Pancreas (tissue), 10 donors: Measurements from ENCODE around the gene SERBP1. TPM values are rescaled to one million over a fixed set of nuclear protein-coding genes. Genes with fewer than 3 reads are reported as not detected.

Source experiments
- ATAC-seq, 4 donors: fragments of 200-7000 bp; cut with Tn5 transposase; one replicate each; pipeline versions ENCODE4 v1.8.0 to v1.9.1; 2020; ENCODE audit warnings: mild to moderate bottlenecking in 4 of 4, moderate library complexity in 4 of 4
- DNase-seq, 6 donors: peaks; one replicate each; pipeline ENCODE4 v3.0.0-alpha.2; 2020
- FAIRE-seq: peaks from 2 replicates; lab custom pipeline; 2012; peaks lifted over from hg19 to GRCh38; lab: Jason Lieb, UNC
- H3K27ac ChIP-seq, 4 donors: fragments of 200-600 bp; sonication (generic); 1 replicate in 3 of 4; 2 replicates in 1 of 4; pipeline versions ENCODE4 v1.5.0 to v1.8.0; 2020
- H3K27me3 ChIP-seq, 4 donors: fragments of 200-600 bp; one replicate each; pipeline ENCODE4 v1.8.0; 2021
- H3K36me3 ChIP-seq, 3 donors: fragments of 200-600 bp; sonication (generic) in 1 of 3; one replicate each; pipeline versions ENCODE4 v1.5.0 to v1.8.0; 2020 to 2021
- H3K4me1 ChIP-seq, 3 donors: fragments of 200-600 bp; one replicate each; pipeline ENCODE4 v1.8.0; 2021
- H3K4me3 ChIP-seq, 4 donors: fragments of 200-600 bp; sonication (generic) in 2 of 4; one replicate each; pipeline versions ENCODE4 v1.5.0 to v1.8.0; 2020 to 2021
- H3K9me3 ChIP-seq, 4 donors: fragments of 200-600 bp; one replicate each; pipeline ENCODE4 v1.8.0; 2021
- WGBS, 2 donors: extraction: QIAGEN DNeasy Blood & Tissue Kit; methylation state at CpG; one replicate each; pipeline ENCODE4 v1.1.7; 2013; 5-methylcytosine and 5-hydroxymethylcytosine counted together
- intact Hi-C, 3 donors: fragments of 100-400 bp; cut with DNase I; formaldehyde crosslinking; loops; one replicate each; pipeline versions ENCODE4 v1.11.1 to v1.14.2; 2022
- polyA plus RNA-seq, 2 donors: library from polyadenylated mRNA; stranded (reverse); fragments of 200-250 nt; gene quantifications; one replicate each; pipeline ENCODE4 v1.2.3, GENCODE V29; 2013
- total RNA-seq, 6 donors: library from RNA; stranded (reverse); fragmentation: NEBNext Ultra II Directional in 4 of 6; extraction: Animal tissue kit (Norgen Biotek cat#: 25700) in 4 of 6; gene quantifications; one replicate each; pipeline versions ENCODE4 v1.2.1 to v1.2.4, GENCODE V29; 2021 to 2023
- TF ChIP-seq, protein P1 (sequence below), 4 donors: fragments of 200-600 bp; sonication (generic) in 3 of 4; IDR thresholded peaks; one replicate each; pipeline versions ENCODE4 v1.5.0 to v1.8.0; 2021; ENCODE audit warnings: antibody characterized with exemption in 4 of 4
- donor health status: healthy with polysubstance abuse.
- donor health status: DM: no; HTN: no; CAD: no; lungs with moderate emphysema.
- donor health status: DM: no; HTN: no; CAD: no.
- donor health status: control.
- donor health status: control.
- donor health status: Bipolar disorder and iron deficiency.
- donor health status: DM: yes; HTN: yes; CAD: no.
- donor health status: DM: no; HTN: no; CAD: no.
- donor health status: DM: no; HTN: no; CAD: no.
- donor health status: DM: yes; HTN: yes; CAD: no.

Gene SERBP1
- 100 to 1,000 TPM in 3 of 6 donors, 10 to 100 TPM in 3; 68.0 to 138 (median 101) TPM for total RNA-seq
- polyA plus RNA-seq, result 10 to 100 TPM; 38.8 to 62.9 TPM

DNA sequence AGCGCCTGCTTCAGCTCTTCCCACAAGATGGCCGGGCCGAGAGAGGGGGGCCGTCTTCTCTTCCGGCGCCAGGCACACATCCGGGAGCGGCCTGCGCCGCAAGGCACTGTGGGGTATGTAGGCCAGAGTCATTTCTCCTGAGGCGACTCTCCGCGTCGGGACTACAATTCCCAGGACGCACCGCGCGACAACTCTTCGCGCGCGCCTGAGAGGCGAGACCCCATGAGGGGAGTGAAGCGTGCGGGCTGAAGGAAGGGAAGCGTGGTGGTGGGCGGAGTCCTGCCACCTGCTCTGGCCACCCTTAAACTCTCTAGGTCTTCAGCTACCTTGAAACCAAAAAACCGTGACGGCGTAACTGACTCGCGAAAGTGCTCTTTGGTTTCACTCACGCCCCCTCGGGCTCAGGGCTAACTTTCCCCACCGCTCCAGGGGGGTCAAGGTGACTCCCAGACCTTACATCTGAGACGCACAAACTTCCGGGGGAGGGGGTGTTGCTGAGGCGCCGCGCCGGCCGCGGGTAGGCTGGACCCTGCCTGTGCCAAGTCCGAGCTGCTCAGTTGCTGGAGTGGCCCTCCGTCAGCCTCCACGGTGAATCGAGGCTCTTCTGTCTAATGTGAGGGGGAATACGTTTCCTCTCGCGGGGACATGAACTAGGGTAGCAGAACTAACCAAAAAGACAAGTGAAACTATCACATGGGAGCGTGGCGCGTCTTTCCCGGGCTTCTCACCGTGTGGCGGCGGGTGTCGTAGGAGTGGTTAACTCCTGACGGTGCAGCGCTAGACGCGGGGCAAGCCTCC is at the start of gene SERBP1:
SERBP1 (minus strand) TSS at position 45 of the 798 bp plus-strand sequence. CDS start 102 bp downstream, outside the sequence.
- WGBS, 2 donors, result 0% methylated on average over 61 to 62 of the region's 62 CpGs
- ATAC-seq, result peak; percentile 93 to 97 (median 94)
- Histone ChIP-seq H3K4me1 (peaks cover 2 to 18% (median 13%) of the 10 kb centered on the region in 3 donors), H3K27ac (peak within 1 kb of the TSS; percentile 90 to 95 (median 92)), H3K27me3 (no peaks in the 10 kb centered on the region), H3K36me3 (peaks cover 0 to 5% (median 4%) of the 10 kb centered on the region in 3 donors), H3K9me3 (no peaks in the 10 kb centered on the region), H3K4me3 (peak within 1 kb of the TSS; percentile 76 to 94 (median 86))
- no peak for FAIRE-seq
- TF ChIP-seq, protein P1, sequence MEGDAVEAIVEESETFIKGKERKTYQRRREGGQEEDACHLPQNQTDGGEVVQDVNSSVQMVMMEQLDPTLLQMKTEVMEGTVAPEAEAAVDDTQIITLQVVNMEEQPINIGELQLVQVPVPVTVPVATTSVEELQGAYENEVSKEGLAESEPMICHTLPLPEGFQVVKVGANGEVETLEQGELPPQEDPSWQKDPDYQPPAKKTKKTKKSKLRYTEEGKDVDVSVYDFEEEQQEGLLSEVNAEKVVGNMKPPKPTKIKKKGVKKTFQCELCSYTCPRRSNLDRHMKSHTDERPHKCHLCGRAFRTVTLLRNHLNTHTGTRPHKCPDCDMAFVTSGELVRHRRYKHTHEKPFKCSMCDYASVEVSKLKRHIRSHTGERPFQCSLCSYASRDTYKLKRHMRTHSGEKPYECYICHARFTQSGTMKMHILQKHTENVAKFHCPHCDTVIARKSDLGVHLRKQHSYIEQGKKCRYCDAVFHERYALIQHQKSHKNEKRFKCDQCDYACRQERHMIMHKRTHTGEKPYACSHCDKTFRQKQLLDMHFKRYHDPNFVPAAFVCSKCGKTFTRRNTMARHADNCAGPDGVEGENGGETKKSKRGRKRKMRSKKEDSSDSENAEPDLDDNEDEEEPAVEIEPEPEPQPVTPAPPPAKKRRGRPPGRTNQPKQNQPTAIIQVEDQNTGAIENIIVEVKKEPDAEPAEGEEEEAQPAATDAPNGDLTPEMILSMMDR (IDR thresholded peaks at IDR 0.05), result no peak
- intact Hi-C loops, result no loop called here
- DNase-seq, result peak; percentile 93 to 97 (median 96)

DNA sequence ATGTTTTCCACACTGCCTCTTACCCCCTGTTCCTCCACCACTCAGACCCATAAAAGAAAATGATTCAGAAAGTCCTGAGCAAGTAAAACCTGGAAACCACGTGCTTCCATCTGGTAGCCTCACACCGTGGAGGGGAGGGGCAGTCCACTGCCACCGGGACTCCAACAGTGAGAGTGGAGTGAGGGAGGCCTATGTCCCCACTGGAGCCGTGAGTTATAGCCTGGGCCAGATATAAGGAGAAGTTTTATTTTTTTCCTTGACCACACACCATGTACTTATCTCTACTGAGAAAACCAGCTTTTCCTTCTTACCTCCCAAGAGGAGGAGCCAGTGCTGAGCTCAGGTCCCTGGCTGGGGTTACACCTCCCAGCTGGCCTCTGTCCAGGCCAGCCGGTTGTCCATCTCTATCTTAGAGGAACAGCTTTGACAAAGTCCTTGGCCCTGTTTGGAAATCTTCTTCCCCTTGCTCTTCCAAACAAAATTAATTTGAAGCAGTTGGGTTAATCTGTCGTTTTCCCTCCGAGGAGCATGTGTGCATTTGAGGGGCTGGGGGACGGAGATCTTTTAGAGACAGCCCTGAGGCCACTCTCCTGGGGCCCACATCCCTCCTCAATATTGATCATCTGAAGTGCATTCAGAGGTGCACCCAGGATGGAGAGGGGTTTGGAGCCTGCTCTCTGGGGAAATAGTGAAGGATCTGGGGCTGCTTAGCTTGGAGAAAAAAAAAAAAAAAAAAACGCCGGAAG is 49.1 kb upstream of the SERBP1 start:
- WGBS, 2 donors, result 33 to 37% methylated on average over 10 of the region's 10 CpGs
- intact Hi-C loops, result no loop called here
- H3K27ac ChIP-seq, result peak overlapping the region in 1 of 4 donors; percentile 27

DNA sequence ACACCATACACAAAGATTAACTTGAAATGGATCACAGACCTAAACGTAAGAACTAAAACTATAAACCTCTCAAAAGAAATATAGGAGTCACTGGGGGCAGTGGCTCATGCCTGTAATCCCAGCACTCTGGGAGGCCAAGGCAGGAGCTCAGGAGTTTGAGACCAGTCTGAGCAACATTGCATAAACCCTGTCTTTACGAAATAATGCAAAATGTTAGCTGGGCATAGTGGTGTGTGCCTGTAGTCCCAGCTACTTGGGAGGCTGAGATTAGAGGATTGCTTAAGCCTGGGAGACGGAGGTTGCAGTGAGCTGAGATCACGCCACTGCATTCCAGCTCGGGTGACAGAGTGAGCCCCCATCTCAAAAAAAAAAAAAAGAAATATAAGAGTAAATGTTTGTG is 46.7 kb upstream of the SERBP1 start:
- 64 to 78% methylated on average over 5 of the region's 5 CpGs for WGBS, 2 donors
- no peak for DNase-seq
- no peaks in the 10 kb centered on the region for H3K27me3 ChIP-seq
- intact Hi-C loops, result no loop called here
- FAIRE-seq, result no peak
- H3K4me3 ChIP-seq, result no peak overlapping the region
- no peak overlapping the region for H3K27ac ChIP-seq
- no peaks in the 10 kb centered on the region for H3K36me3 ChIP-seq
- H3K9me3 ChIP-seq, result no peaks in the 10 kb centered on the region
- peaks cover 0 to 5% (median 4%) of the 10 kb centered on the region in 3 donors for H3K4me1 ChIP-seq
- ATAC-seq, result no peak
- TF ChIP-seq, protein P1 (IDR thresholded peaks at IDR 0.05), result no peak

More for the DNA sequence above, 49.1 kb upstream of the SERBP1 start:
- peak; percentile 49 to 70 (median 54) for DNase-seq
- no peaks in the 10 kb centered on the region for H3K27me3 ChIP-seq
- peak; percentile 93 to 97 (median 95) for ATAC-seq
- no peaks in the 10 kb centered on the region for H3K9me3 ChIP-seq
- TF ChIP-seq, protein P1 (IDR thresholded peaks at IDR 0.05), result no peak
- H3K4me1 ChIP-seq, result peaks cover 0 to 5% (median 4%) of the 10 kb centered on the region in 3 donors
- no peak for FAIRE-seq
- no peaks in the 10 kb centered on the region for H3K36me3 ChIP-seq
- H3K4me3 ChIP-seq, result peak overlapping the region in 1 of 4 donors; percentile 3

DNA sequence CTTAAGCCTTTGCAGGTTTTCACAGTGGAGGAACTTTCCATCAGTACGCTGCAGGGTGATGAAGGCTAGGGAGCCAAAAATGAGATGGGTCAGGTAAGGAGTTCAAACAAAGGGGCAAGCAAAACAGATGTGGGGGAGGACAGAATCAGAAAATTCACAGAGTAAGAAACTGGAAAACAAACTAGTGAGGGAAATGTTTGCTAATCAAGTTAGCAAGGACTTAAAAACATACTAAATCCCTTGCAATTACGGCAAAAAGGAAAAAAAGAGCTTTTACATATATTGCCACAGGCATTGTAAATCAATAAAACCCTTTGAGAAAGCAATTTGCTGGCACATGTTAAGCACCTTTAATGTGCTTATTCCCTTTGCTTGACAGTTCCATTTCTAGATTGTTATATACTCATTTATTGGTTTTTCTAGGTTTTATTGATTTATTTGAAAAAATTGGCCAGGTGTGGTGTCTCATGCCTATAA is 45.8 kb upstream of the SERBP1 start:
- no peak for ATAC-seq
- TF ChIP-seq, protein P1 (IDR thresholded peaks at IDR 0.05), result no peak
- DNase-seq, result no peak
- Histone ChIP-seq H3K27me3 (no peaks in the 10 kb centered on the region), H3K4me1 (peaks cover 0 to 5% (median 4%) of the 10 kb centered on the region in 3 donors), H3K4me3 (no peak overlapping the region), H3K27ac (no peak overlapping the region), H3K36me3 (no peaks in the 10 kb centered on the region), H3K9me3 (no peaks in the 10 kb centered on the region)
- WGBS, 2 donors, result 90 to 94% methylated on average over 2 of the region's 2 CpGs
- FAIRE-seq, result no peak
- intact Hi-C loops, result no loop called here
